DOHH2 (cell line): ENCODE data around the gene OR56A4.

ENCODE experiments used
- CTCF ChIP-seq: fragments of 200-600 bp; sonication (generic); IDR thresholded peaks from one replicate; pipeline ENCODE4 v1.5.1; 2014; ENCODE audit warnings: antibody characterized with exemption, mild to moderate bottlenecking, low read depth, low read length; ENCODE audit not compliant: poor library complexity, severe bottlenecking
- EZH2phosphoT487 ChIP-seq: fragments of 200-600 bp; sonication (generic); IDR thresholded peaks from 2 replicates; pipeline ENCODE4 v1.6.1; 2017; ENCODE audit warnings: borderline replicate concordance, mild to moderate bottlenecking, antibody characterized with exemption, low read length, moderate library complexity, mixed read lengths

DNA sequence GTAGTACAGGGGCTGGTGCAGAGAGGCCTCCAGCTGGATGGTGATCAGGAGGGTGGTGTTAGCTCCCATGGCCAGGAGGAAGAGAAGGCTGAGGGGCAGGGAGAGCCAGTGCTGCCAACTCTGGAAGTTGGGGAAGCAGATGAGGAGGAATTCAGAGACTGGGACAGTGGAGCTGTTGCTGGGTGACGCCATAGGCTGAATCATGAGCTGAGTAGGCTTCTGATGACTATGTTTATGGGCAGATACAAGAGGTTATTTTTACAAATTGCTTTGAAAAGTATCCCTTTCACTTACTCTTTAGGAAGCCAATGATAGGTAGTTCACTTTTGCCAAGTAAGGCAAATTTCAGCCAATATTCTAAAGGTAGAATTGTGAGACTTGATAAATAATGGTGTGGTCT lies 20.8 kb upstream of the OR56A4 start:
- no peak for TF ChIP-seq CTCF
- no peak for TF ChIP-seq EZH2phosphoT487
